GM12801 (cell line): ENCODE results near the gene C14orf132.

Experiments
- CTCF ChIP-seq: IDR thresholded peaks from one replicate; pipeline ENCODE4 v1.5.1; 2011; ENCODE audit warnings: control low read depth; ENCODE audit not compliant: insufficient read length; ENCODE audit errors: extremely low read depth

Gene C14orf132

GRCh38 chr14:96031691-96032090, 7.5 kb upstream of the C14orf132 start:
- no peak for TF ChIP-seq CTCF

- no peak for TF ChIP-seq CTCF
These were observed 3.7 kb upstream of the C14orf132 start for GRCh38 chr14:96035456-96035855.

- TF ChIP-seq CTCF = no peak
These were observed 1.1 kb upstream of the C14orf132 start for GRCh38 chr14:96037891-96038557.

- TF ChIP-seq CTCF = no peak
These were observed 623 bp upstream of the C14orf132 start for GRCh38 chr14:96038558-96038919.

- TF ChIP-seq CTCF = no peak
These were observed 610 bp downstream of the C14orf132 start for GRCh38 chr14:96039633-96040311.

GRCh38 chr14:96040828-96041371, 1.7 kb downstream of the C14orf132 start:
- no peak for TF ChIP-seq CTCF

- TF ChIP-seq CTCF = no peak
These were observed 3.2 kb downstream of the C14orf132 start for GRCh38 chr14:96042248-96042930.
